ENCODE measurements around the gene SPEN. TPM values are rescaled to one million over a fixed set of nuclear protein-coding genes. Genes with fewer than 3 reads are reported as not detected.

The SPEN gene
- total and polyA plus RNA-seq, 9 of the 15 experiments (the other 6 are each of a cell fraction or from before 2014, with no cell fraction given), result 5.7 to 87.5 (median 27.2) TPM

DNA sequence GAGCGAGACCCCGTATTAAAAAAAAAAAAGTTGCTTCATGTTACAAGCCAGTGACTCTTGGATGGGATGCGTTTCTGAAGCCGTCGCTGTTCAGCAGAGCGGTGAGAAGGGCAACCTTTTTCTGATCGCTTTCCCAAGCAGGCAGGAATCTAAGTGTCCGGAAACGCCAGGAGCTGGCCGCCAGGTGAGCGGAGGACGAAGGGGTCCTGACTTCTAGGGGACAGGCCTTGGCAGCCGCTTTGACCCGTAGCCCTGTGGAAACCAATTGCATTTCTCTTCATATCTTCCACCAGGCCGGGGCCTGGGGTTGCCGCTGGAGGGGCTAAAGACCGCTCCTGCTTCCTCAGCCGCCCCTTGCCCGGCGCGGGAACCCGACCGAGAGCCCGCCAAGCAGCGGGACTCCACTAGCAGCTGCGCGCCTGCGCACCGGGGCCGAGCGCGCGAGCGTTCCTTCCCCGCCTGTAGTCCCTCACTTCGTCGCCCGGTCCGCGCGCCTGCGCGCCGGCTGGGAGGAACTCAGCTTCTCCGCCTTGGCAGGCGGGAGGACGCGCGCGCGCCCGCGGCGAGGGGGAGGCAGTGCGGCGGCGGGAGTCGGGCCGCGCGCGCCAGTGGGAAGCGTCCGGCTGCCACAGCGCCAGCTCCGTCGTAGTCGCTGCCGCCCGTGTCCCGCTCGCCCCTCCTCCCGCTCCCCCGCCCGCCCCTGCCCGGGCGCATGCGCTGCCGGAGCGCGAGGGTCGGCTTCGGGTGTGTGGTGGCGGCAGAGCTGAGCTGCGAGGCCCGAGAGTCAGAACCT, at the start of gene SPEN (continued):
- TF ChIP-seq, protein P1, sequence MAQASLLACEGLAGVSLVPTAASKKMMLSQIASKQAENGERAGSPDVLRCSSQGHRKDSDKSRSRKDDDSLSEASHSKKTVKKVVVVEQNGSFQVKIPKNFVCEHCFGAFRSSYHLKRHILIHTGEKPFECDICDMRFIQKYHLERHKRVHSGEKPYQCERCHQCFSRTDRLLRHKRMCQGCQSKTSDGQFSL (CRISPR knock-in tag; IDR thresholded peaks at IDR 0.05), result peak; percentile 86
- TF ChIP-seq, protein P1 (tag; IDR thresholded peaks at IDR 0.05), result no peak; a peak in 2 of 4 replicates
- no peak for TF ChIP-seq SIX5 (IDR thresholded peaks at IDR 0.05; ENCODE audit: borderline replicate concordance in 1 of 2, insufficient read depth in 1 of 2, low read depth in 1 of 2, low read length in 2 of 2)
- TF ChIP-seq, protein P2, sequence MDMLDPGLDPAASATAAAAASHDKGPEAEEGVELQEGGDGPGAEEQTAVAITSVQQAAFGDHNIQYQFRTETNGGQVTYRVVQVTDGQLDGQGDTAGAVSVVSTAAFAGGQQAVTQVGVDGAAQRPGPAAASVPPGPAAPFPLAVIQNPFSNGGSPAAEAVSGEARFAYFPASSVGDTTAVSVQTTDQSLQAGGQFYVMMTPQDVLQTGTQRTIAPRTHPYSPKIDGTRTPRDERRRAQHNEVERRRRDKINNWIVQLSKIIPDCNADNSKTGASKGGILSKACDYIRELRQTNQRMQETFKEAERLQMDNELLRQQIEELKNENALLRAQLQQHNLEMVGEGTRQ (CRISPR knock-in tag; IDR thresholded peaks at IDR 0.05), result no peak
- no peak for TF ChIP-seq NR2C2 (CRISPR knock-in tag; IDR thresholded peaks at IDR 0.05)
- TF ChIP-seq NR2C2 (tag; IDR thresholded peaks at IDR 0.05), result peak; percentile 40; the same call in 1 of the 2 replicates
- no peak for TF ChIP-seq SREBF2 (CRISPR knock-in tag; IDR thresholded peaks at IDR 0.05)
- TF ChIP-seq ZNF184 (CRISPR knock-in tag; IDR thresholded peaks at IDR 0.05), result no peak
- no peak for TF ChIP-seq CBX3 (IDR thresholded peaks at IDR 0.05; ENCODE audit: borderline replicate concordance in 1 of 2, low read length in 2 of 2)
- no peak for TF ChIP-seq ZNF311 (CRISPR knock-in tag; IDR thresholded peaks at IDR 0.05)
- TF ChIP-seq POLR2G (IDR thresholded peaks at IDR 0.05; ENCODE audit: low read depth, low read length), result peak; percentile 97
- no peak for TF ChIP-seq KLF10 (CRISPR knock-in tag; IDR thresholded peaks at IDR 0.05)
- 0 out of 4 replicates have a peak, but pooled peaks of 1 of the 2 experiments have one; percentile 49 for TF ChIP-seq ARNT (IDR thresholded peaks at IDR 0.05)
- TF ChIP-seq GTF2E2 (tag; IDR thresholded peaks at IDR 0.05), result peak; percentile 82; the same call in 1 of the 2 replicates
- TF ChIP-seq ZNF583 (CRISPR knock-in tag; IDR thresholded peaks at IDR 0.05), result peak; percentile 74; the same call in 1 of the 2 replicates
- TF ChIP-seq FOXK1 (CRISPR knock-in tag; IDR thresholded peaks at IDR 0.05; ENCODE audit: borderline replicate concordance), result peak; percentile 83; the same call in 1 of the 2 replicates
- TF ChIP-seq, protein P3, sequence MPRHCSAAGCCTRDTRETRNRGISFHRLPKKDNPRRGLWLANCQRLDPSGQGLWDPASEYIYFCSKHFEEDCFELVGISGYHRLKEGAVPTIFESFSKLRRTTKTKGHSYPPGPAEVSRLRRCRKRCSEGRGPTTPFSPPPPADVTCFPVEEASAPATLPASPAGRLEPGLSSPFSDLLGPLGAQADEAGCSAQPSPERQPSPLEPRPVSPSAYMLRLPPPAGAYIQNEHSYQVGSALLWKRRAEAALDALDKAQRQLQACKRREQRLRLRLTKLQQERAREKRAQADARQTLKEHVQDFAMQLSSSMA (CRISPR knock-in tag; IDR thresholded peaks at IDR 0.05), result no peak
- no peak for TF ChIP-seq ZC3H8 (IDR thresholded peaks at IDR 0.05)
- TF ChIP-seq, protein P4, sequence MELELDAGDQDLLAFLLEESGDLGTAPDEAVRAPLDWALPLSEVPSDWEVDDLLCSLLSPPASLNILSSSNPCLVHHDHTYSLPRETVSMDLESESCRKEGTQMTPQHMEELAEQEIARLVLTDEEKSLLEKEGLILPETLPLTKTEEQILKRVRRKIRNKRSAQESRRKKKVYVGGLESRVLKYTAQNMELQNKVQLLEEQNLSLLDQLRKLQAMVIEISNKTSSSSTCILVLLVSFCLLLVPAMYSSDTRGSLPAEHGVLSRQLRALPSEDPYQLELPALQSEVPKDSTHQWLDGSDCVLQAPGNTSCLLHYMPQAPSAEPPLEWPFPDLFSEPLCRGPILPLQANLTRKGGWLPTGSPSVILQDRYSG (tag; conservative IDR thresholded peaks at IDR 0.05; ENCODE audit: low read depth), result no peak; the same call in 1 of the 2 replicates
- TF ChIP-seq MTA1 (IDR thresholded peaks at IDR 0.05; ENCODE audit: borderline replicate concordance), result no peak
- TF ChIP-seq MBD2 (IDR thresholded peaks at IDR 0.05; ENCODE audit: borderline replicate concordance, low read depth), result no peak
- TF ChIP-seq NELFE (IDR thresholded peaks at IDR 0.05; ENCODE audit: insufficient read depth, insufficient read length), result no peak
- no peak for TF ChIP-seq HEY1 (CRISPR knock-in tag; IDR thresholded peaks at IDR 0.05; ENCODE audit: borderline replicate concordance)
- no peak for TF ChIP-seq PHF20 (IDR thresholded peaks at IDR 0.05; ENCODE audit: partially characterized antibody)

Measured in K562 (cell line).